ENCODE results near the gene FSD2.

DNA sequence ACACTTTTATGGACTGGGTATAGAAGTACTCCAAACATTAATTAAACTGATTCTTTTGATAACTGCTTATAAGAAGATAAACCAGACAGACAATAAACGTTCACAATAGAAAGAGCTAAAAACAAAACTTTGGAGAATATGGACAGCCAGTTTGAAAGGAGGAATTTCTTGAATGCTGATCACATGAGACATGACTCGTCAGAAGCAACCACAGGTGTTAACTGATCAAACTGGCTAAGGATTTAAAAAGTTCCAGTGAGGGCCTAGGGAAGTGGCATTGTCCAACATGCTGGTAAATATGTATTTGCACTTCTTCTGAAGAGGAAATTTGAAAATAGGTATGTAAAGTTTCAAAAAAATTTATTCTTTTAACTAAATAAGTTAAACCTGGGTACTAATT is 66.8 kb downstream of the FSD2 start:
- TF ChIP-seq, protein P1, sequence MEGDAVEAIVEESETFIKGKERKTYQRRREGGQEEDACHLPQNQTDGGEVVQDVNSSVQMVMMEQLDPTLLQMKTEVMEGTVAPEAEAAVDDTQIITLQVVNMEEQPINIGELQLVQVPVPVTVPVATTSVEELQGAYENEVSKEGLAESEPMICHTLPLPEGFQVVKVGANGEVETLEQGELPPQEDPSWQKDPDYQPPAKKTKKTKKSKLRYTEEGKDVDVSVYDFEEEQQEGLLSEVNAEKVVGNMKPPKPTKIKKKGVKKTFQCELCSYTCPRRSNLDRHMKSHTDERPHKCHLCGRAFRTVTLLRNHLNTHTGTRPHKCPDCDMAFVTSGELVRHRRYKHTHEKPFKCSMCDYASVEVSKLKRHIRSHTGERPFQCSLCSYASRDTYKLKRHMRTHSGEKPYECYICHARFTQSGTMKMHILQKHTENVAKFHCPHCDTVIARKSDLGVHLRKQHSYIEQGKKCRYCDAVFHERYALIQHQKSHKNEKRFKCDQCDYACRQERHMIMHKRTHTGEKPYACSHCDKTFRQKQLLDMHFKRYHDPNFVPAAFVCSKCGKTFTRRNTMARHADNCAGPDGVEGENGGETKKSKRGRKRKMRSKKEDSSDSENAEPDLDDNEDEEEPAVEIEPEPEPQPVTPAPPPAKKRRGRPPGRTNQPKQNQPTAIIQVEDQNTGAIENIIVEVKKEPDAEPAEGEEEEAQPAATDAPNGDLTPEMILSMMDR (IDR thresholded peaks at IDR 0.05), result no peak
- no peak for TF ChIP-seq EP300 (IDR thresholded peaks at IDR 0.05)
- TF ChIP-seq POLR2A (IDR thresholded peaks at IDR 0.05), result no peak

All from ovary (tissue), 3 donors.